CD4-positive, alpha-beta T cell treated with Interleukin-21 for 1 hour (primary cell): Measurements from ENCODE around the gene SELENOK.
"Not testable (repeated sequence)": the region's sequence is repeated elsewhere in the genome, so short reads cannot be mapped to it uniquely, and the experiment has no call there.

Experiments
- DNase-seq: peaks from one replicate; pipeline ENCODE4 v3.0.0-alpha.2; 2020

Gene SELENOK

DNA sequence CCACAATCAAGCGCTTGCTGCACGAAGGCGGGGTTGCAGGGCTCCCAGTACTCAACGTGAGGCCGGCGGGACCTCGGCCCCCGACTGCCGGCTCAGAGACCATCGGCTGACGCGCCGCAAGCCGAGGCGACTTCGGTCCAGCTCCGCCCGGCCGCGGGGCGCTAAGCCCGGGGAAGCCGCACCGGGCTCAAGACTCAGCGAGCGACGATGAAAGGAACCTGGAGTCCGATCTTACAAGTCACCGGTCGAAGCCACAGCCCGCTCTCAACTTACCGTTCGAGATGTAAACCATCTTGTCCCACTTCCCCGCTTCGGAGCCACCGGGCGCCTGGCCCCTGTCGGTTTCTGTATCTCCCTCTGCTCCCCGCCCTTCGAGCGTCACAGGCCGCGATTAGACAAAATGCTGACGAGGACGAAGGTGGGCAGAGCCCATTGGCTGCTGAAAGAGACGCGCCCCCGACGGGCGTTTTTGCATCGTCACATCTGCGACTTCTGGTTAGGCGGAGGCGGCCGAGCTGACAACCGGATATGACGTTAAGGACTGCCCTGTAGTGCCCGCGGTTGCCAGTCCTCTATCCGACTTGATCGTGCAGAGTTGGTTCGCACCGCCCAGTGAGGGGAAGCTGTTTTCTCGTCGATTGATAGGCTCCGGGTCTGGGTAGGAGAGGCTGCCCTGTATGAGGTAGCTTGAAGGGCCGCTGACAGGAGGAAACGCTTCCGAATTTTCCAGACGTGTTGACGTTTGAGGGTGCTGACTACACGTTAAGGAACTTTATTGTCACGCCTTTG is at the start of gene SELENOK:
Gene SELENOK, minus strand, starts transcription at position 363 of the 789 bp plus-strand sequence.
- peak; percentile 99 for DNase-seq

GRCh38 chr3:53941184-53941583 is 49.5 kb upstream of the SELENOK start:
- DNase-seq, result no peak

GRCh38 chr3:53940623-53941022 is 49.0 kb upstream of the SELENOK start:
- DNase-seq, result no peak

- DNase-seq, result no peak
Measured at GRCh38 chr3:53939813-53940212, 48.2 kb upstream of the SELENOK start.

- no peak for DNase-seq
Measured at GRCh38 chr3:53939086-53939582, 47.5 kb upstream of the SELENOK start.

DNA sequence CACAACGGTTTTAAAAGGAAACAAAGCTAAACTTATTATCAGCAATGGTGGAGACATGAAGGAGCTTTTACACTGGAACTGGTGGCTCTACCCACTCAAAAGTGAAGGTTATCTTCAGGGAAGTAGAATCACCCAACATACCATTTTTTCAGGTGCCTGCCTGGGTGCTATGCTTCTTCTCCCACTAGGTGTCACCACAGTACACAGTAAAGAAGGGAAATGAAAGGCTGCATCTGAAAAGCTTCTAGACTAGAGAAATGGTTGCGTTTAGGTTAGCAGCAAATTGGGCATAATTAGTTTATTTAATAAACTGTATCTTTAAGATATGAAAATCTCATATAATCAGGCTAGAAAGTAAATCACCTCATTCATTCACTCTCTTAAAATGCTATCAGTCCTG is 47.0 kb upstream of the SELENOK start:
- peak; percentile 37 for DNase-seq

- no peak for DNase-seq
Measured at GRCh38 chr3:53936347-53936746, 44.7 kb upstream of the SELENOK start.

- DNase-seq, result no peak
Measured at GRCh38 chr3:53935283-53935901, 43.7 kb upstream of the SELENOK start.

DNA sequence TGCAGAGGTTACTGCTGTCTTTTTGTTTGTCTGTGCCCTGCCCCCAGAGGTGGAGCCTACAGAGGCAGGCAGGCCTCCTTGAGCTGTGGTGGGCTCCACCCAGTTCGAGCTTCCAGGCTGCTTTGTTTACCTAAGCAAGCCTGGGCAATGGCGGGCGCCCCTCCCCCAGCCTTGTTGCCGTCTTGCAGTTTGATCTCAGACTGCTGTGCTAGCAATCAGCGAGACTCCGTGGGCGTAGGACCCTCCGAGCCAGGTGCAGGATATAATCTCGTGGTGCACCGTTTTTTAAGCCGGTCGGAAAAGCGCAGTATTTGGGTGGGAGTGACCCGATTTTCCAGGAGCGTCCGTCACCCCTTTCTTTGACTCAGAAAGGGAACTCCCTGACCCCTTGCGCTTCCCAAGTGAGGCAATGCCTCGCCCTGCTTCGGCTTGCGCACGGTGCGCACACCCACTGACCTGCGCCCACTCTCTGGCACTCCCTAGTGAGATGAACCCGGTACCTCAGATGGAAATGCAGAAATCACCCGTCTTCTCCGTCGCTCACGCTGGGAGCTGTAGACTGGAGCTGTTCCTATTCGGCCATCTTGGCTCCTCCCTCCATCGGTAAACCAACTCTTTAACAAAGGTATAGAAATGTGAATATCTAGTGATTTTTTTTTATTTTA is 35.7 kb upstream of the SELENOK start:
- DNase-seq, result not testable (repeated sequence)

GRCh38 chr3:53921296-53921695 is 29.6 kb upstream of the SELENOK start:
- peak; percentile 17 for DNase-seq

GRCh38 chr3:53919741-53920140 is 28.1 kb upstream of the SELENOK start:
- no peak for DNase-seq

DNA sequence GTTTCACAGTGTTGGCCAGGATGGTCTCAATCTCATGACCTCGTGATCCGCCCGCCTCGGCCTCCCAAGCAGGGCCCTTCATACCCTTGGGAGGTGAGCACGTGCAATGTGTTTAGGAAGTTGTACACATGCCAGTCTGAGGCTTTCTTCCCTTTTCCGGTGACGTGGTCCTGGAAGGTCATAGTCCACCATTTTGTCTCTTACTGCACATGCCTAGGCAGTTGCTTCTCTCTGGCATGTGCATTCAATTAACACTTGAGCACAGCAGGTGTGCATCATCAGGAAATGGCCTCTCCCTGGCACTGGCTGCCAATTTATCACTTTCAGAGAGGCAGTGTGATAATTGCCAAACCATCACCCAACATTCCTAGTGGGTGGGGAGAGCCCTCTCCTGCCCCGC is 21.7 kb upstream of the SELENOK start:
- DNase-seq, result no peak

GRCh38 chr3:53902711-53903110 is 11.1 kb upstream of the SELENOK start:
- no peak for DNase-seq

DNA sequence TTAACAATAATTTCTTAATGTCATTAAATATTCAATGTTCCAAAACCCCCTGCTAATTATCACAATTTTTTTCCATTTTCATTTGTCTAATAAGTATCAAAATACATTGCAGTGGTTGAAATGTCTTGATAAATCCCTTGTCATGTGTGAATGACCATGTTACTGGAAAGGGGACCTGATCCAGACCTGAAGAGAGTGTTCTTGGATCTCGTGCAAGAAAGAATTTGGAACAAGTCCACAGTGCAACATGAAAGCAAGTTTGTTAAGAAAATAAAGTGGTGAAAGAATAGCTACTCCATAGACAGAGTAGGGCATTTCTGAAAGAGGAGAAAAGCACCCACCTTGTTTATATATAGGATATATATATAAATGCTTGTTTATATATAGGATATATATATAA is 10.4 kb upstream of the SELENOK start:
- DNase-seq, result no peak

GRCh38 chr3:53900666-53901331 is 9.1 kb upstream of the SELENOK start:
- no peak for DNase-seq

DNA sequence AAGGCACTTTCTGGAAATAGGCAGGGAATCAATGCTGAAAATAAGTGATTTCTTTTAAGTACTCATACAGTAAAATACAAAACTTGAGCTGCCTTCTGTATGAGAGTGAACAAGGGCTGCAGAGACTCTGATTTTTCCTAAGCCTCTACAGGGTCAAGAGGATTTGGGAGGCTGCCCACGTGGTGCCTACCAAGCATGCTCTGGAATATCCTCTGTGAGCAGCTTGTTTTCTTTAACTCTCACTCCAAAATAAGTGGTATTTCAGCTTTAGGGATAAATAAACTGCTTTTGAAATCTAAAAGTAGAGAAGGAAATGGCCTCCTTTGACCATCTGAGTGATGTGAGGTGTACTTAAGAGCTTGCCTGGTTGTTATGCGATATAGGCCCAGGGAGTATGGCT is 8.1 kb upstream of the SELENOK start:
- DNase-seq, result no peak

GRCh38 chr3:53892286-53892637 is 603 bp upstream of the SELENOK start:
- no peak for DNase-seq

GRCh38 chr3:53890726-53891475 is 758 bp downstream of the SELENOK start:
- DNase-seq, result peak; percentile 76

- DNase-seq, result no peak
Measured at GRCh38 chr3:53888232-53888631, 3.4 kb downstream of the SELENOK start.

- no peak for DNase-seq
Measured at GRCh38 chr3:53887446-53887845, 4.2 kb downstream of the SELENOK start.

- no peak for DNase-seq
Measured at GRCh38 chr3:53885239-53885638, 6.4 kb downstream of the SELENOK start.

- DNase-seq, result no peak
Measured at GRCh38 chr3:53884623-53885022, 7.0 kb downstream of the SELENOK start.

- no peak for DNase-seq
Measured at GRCh38 chr3:53883008-53883407, 8.7 kb downstream of the SELENOK start.
